HG03354 (cell line): ENCODE results near the gene DYNLRB1.
A peak's percentile ranks its signal among the peaks of the same experiment; 100 is the strongest.
"Not testable (repeated sequence)": the region's sequence is repeated elsewhere in the genome, so short reads cannot be mapped to it uniquely, and the experiment has no call there.

ENCODE experiments used
- ATAC-seq: cut with Tn5 transposase; IDR thresholded peaks from one replicate; pipeline ENCODE4 v1.9.1; 2021; ENCODE audit warnings: mild to moderate bottlenecking; ENCODE audit not compliant: unreplicated experiment, poor library complexity, severe bottlenecking

DYNLRB1 gene

GRCh38 chr20:34516247-34517113, at the start of gene DYNLRB1:
Gene DYNLRB1, plus strand, starts transcription at chr20:34516422. Its CDS starts 37 bp downstream, at chr20:34516459.
- peak; percentile 75 for ATAC-seq

- ATAC-seq, result no peak
Observed at GRCh38 chr20:34468951-34469350, 47.3 kb upstream of the DYNLRB1 start.

GRCh38 chr20:34472246-34472925, 43.8 kb upstream of the DYNLRB1 start:
- no peak for ATAC-seq

GRCh38 chr20:34473262-34473883, 42.8 kb upstream of the DYNLRB1 start:
- ATAC-seq, result no peak

- ATAC-seq, result peak; percentile 48
Observed at GRCh38 chr20:34475979-34476736, 40.1 kb upstream of the DYNLRB1 start.

GRCh38 chr20:34479627-34480026, 36.6 kb upstream of the DYNLRB1 start:
- no peak for ATAC-seq

- ATAC-seq, result not testable (repeated sequence)
Observed at GRCh38 chr20:34482154-34482553, 34.1 kb upstream of the DYNLRB1 start.

- not testable (repeated sequence) for ATAC-seq
Observed at GRCh38 chr20:34483585-34484220, 32.5 kb upstream of the DYNLRB1 start.

GRCh38 chr20:34485068-34485634, 31.1 kb upstream of the DYNLRB1 start:
- ATAC-seq, result no peak

- no peak for ATAC-seq
Observed at GRCh38 chr20:34491226-34491931, 24.8 kb upstream of the DYNLRB1 start.

- no peak for ATAC-seq
Observed at GRCh38 chr20:34491932-34492509, 24.2 kb upstream of the DYNLRB1 start.

GRCh38 chr20:34493646-34494045, 22.6 kb upstream of the DYNLRB1 start:
- ATAC-seq, result no peak

GRCh38 chr20:34495307-34495706, 20.9 kb upstream of the DYNLRB1 start:
- ATAC-seq, result no peak

- ATAC-seq, result no peak
Observed at GRCh38 chr20:34495916-34496315, 20.3 kb upstream of the DYNLRB1 start.

- ATAC-seq, result not testable (repeated sequence)
Observed at GRCh38 chr20:34497596-34497995, 18.6 kb upstream of the DYNLRB1 start.

GRCh38 chr20:34500823-34501222, 15.4 kb upstream of the DYNLRB1 start:
- ATAC-seq, result no peak

- no peak for ATAC-seq
Observed at GRCh38 chr20:34506480-34506879, 9.7 kb upstream of the DYNLRB1 start.
